OCI-LY7 (cell line): Measurements from ENCODE around the gene NKAIN2.

Experiments used
- CTCF ChIP-seq: fragments of 200-600 bp; sonication (generic); conservative IDR thresholded peaks from 2 replicates; pipeline ENCODE4 v1.5.1; 2014; ENCODE audit warnings: mild to moderate bottlenecking, antibody characterized with exemption, low read length, moderate library complexity, mixed read lengths
- EZH2phosphoT487 ChIP-seq: fragments of 200-600 bp; sonication (generic); IDR thresholded peaks from 2 replicates; pipeline ENCODE4 v1.6.1; 2018; ENCODE audit warnings: low read depth, borderline replicate concordance, mild to moderate bottlenecking, mixed run types, antibody characterized with exemption, low read length, moderate library complexity, mixed read lengths

GRCh38 chr6:124389127-124389526, 585.5 kb downstream of the NKAIN2 start:
- no peak for TF ChIP-seq EZH2phosphoT487
- TF ChIP-seq CTCF = no peak
